Breast epithelium (tissue), 4 donors: ENCODE data around the gene CX3CR1. TPM values are rescaled to one million over a fixed set of nuclear protein-coding genes. Genes with fewer than 3 reads are reported as not detected.

Experiments
- DNase-seq, 2 donors: peaks; one replicate each; pipeline ENCODE4 v3.0.0-alpha.2; 2019; ENCODE audit warnings: low spot score in 2 of 2
- H3K27ac ChIP-seq, 2 donors: fragments of 200-600 bp; sonication (generic) in 1 of 2; one replicate each; pipeline ENCODE4 v1.5.1; 2016 to 2019; ENCODE audit warnings: mild to moderate bottlenecking in 1 of 2
- H3K27me3 ChIP-seq, 2 donors: fragments of 200-600 bp; sonication (generic) in 1 of 2; one replicate each; pipeline versions ENCODE4 v1.5.1 to v1.6.0; 2017 to 2019; ENCODE audit warnings: control low read depth in 1 of 2, mild to moderate bottlenecking in 1 of 2
- H3K36me3 ChIP-seq: fragments of 200-600 bp; one replicate; pipeline ENCODE4 v1.5.1; 2019
- H3K4me1 ChIP-seq, 2 donors: fragments of 200-600 bp; sonication (generic); one replicate each; pipeline ENCODE4 v1.5.1; 2016 to 2019; ENCODE audit warnings: control low read depth in 1 of 2
- H3K4me3 ChIP-seq, 3 donors: fragments of 200-600 bp; sonication (generic); 1 replicate in 2 of 3; 2 replicates in 1 of 3; pipeline ENCODE4 v1.5.1; 2016 to 2019; ENCODE audit warnings: mild to moderate bottlenecking in 3 of 3, moderate library complexity in 2 of 3
- H3K9me3 ChIP-seq, 2 donors: fragments of 200-600 bp; sonication (generic) in 1 of 2; one replicate each; pipeline ENCODE4 v1.5.1; 2016 to 2019; ENCODE audit warnings: control low read depth in 1 of 2
- CTCF ChIP-seq, 3 donors: fragments of 450-650 bp; IDR thresholded peaks; one replicate each; pipeline ENCODE4 v1.5.1; 2016 to 2017; ENCODE audit warnings: antibody characterized with exemption in 3 of 3, mild to moderate bottlenecking in 3 of 3, moderate library complexity in 3 of 3
- POLR2A ChIP-seq: fragments of 450-650 bp; IDR thresholded peaks from one replicate; pipeline ENCODE4 v1.6.1; 2016; ENCODE audit warnings: antibody characterized with exemption, mild to moderate bottlenecking, moderate library complexity
- POLR2AphosphoS5 ChIP-seq, 3 donors: sonication (generic); formaldehyde crosslinking; IDR thresholded peaks; one replicate each; pipeline ENCODE4 v1.6.1; 2017; ENCODE audit warnings: antibody characterized with exemption in 3 of 3
- intact Hi-C: fragments of 100-400 bp; cut with DNase I; formaldehyde crosslinking; loops from one replicate; pipeline ENCODE4 v1.15.1; 2023; ENCODE audit warnings: low total_unique reads
- total RNA-seq, 3 donors: library from RNA; depleted of rRNA; stranded (reverse); fragments of >200 nt; gene quantifications; one replicate each; pipeline ENCODE4 v1.1.0, GENCODE V29; 2016

The CX3CR1 gene
- total RNA-seq, 3 donors from 2014 or later, result 0.32 to 2.8 (median 1.3) TPM

- Histone ChIP-seq H3K27me3 (no peaks in the 10 kb centered on the region), H3K4me3 (no peak overlapping the region), H3K27ac (no peak overlapping the region), H3K4me1 (no peaks in the 10 kb centered on the region), H3K36me3 (no peaks in the 10 kb centered on the region), H3K9me3 (no peaks in the 10 kb centered on the region)
- intact Hi-C loops, result loop anchor here (5.0 kb wide), 1 partner anchor 84 kb away; the partner anchor contains the start of gene XIRP1
- TF ChIP-seq POLR2A (no peak), CTCF (IDR thresholded peaks at IDR 0.05) (no peak), POLR2AphosphoS5 (IDR thresholded peaks at IDR 0.05) (no peak)
- DNase-seq, result no peak
These were observed 3.8 kb downstream of the CX3CR1 start for GRCh38 chr3:39275963-39276593.

DNA sequence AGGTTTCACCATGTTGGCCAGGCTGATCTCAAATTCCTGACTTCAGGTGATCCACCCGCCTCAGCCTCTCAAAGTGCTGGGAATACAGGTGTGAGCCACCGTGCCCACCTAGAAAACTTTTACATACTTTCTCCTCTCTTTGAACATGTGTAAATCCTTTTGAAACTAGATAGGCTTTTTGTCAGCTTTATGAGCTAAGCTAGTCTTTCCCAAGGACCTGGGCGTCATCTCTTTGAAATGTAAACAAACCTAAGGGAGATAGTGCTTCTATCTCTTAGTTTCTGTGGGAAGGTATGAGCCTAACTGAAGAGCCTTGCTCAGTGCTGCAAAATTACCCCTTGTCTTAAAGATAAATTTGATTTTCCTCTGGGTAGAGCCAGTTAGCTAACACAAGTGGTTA lies 4.8 kb downstream of the CX3CR1 start:
- no peak for DNase-seq
- no peaks in the 10 kb centered on the region for H3K9me3 ChIP-seq
- no peaks in the 10 kb centered on the region for H3K4me1 ChIP-seq
- H3K27ac ChIP-seq, result no peak overlapping the region
- no peak for TF ChIP-seq POLR2AphosphoS5 (IDR thresholded peaks at IDR 0.05)
- no peak for TF ChIP-seq POLR2A
- TF ChIP-seq CTCF (IDR thresholded peaks at IDR 0.05), result no peak
- intact Hi-C loops, result loop anchor here (5.0 kb wide), 1 partner anchor 83 kb away; the partner anchor contains the start of gene XIRP1
- H3K27me3 ChIP-seq, result no peaks in the 10 kb centered on the region
- no peaks in the 10 kb centered on the region for H3K36me3 ChIP-seq
- no peak overlapping the region for H3K4me3 ChIP-seq

- Histone ChIP-seq H3K27ac (no peak overlapping the region), H3K4me3 (no peak overlapping the region), H3K36me3 (no peaks in the 10 kb centered on the region), H3K4me1 (no peaks in the 10 kb centered on the region), H3K9me3 (no peaks in the 10 kb centered on the region), H3K27me3 (no peaks in the 10 kb centered on the region)
- TF ChIP-seq POLR2AphosphoS5 (IDR thresholded peaks at IDR 0.05), result no peak
- DNase-seq, result no peak
- intact Hi-C loops, result no loop called here
These were observed 6.7 kb downstream of the CX3CR1 start for GRCh38 chr3:39273119-39273518.

DNA sequence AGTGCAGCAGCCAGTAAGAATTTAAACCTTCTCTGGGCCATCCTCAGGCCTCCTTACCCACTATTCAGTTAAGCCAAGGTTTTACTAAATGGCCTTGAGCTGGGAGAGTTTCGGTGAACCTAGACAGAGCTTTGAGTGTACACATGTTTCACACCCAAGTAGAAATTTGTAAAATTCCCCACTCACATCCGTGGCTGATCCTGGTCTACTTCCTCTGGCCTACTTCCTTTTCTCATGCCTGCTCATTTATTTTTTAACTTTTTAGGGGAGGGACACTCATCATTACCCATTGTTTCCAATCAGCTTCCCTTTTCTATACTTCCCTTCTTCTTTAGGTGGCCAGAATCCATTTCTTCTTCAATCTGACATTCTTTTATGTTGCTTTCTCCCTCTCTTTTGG lies 7.6 kb downstream of the CX3CR1 start:
- Histone ChIP-seq H3K4me1 (no peaks in the 10 kb centered on the region), H3K27me3 (no peaks in the 10 kb centered on the region), H3K27ac (no peak overlapping the region), H3K4me3 (no peak overlapping the region), H3K9me3 (no peaks in the 10 kb centered on the region), H3K36me3 (no peaks in the 10 kb centered on the region)
- intact Hi-C loops, result no loop called here
- no peak for DNase-seq
- TF ChIP-seq POLR2AphosphoS5 (IDR thresholded peaks at IDR 0.05) (no peak), POLR2A (no peak), CTCF (IDR thresholded peaks at IDR 0.05) (no peak)

GRCh38 chr3:39271363-39271914 lies 8.4 kb downstream of the CX3CR1 start:
- TF ChIP-seq POLR2A, result no peak
- no peak for TF ChIP-seq CTCF (IDR thresholded peaks at IDR 0.05)
- no peak for TF ChIP-seq POLR2AphosphoS5 (IDR thresholded peaks at IDR 0.05)

More at GRCh38 chr3:39271363-39271914, 8.4 kb downstream of the CX3CR1 start:
- DNase-seq, result peak in 1 of 2 donors; percentile 48
- Histone ChIP-seq H3K4me3 (no peak overlapping the region), H3K27ac (no peak overlapping the region), H3K9me3 (no peaks in the 10 kb centered on the region), H3K27me3 (no peaks in the 10 kb centered on the region), H3K36me3 (no peaks in the 10 kb centered on the region), H3K4me1 (no peaks in the 10 kb centered on the region)
- intact Hi-C loops, result no loop called here
